ENCODE measurements around the gene CEP170B.
"Not testable (repeated sequence)": the region's sequence is repeated elsewhere in the genome, so short reads cannot be mapped to it uniquely, and the experiment has no call there.

The CEP170B gene

DNA sequence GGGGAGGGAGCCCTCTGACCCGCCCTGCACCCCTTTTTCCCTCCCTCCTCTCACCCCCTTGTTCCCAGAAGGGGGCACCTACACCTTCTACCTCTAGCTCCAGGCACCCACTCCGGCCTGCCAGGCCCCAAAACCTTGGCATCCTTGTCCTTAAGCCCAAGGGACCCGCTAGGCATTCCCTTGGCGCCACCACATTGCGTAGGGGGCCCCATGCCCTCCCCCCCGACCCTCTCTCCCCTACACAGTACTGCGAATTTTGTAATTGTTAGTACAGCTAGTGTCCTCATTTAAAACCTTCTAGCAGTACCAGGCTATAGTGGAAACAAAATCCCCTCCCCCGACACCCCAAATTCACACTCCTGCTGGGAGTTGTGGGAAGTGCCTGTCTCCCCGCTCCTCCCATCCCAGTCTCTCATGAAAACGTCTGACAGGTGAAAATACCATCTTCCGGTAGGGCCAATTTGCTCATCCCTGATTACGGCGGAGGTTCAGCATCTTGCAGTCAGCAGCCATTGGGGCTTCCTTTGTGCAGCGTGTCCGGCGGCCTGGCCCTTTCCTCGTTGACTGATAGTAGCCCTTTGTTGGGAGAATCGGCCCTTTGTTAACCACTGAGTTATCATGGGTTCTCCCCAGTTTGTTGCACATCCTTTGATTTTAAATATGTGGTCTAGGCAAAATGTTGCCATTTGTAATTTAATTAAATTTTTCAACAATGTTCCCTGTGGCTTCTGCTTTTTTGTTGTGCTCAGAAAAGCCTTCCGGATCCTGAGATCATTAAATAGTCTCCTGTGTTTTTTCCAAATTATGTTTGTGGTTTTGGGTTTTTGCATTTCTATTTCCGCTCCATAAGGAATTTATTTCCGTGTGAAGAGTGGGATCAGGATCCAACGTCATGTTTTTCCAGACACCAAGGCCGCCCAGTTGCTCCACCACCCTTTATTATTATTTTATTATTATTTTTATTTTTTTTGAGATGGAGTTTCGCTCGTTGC, 7.9 kb upstream of the CEP170B start:
- DNase-seq, result no peak
- no peak overlapping the region for H2AK5ac ChIP-seq (ENCODE audit: low read length)
- no CpG with 5 or more reads among the region's 25 CpGs for WGBS (ENCODE audit: extremely low coverage, insufficient coverage, insufficient read length)
- no peak overlapping the region for H3K4ac ChIP-seq (ENCODE audit: low read depth, low read length)
- no peak overlapping the region for H4K8ac ChIP-seq (ENCODE audit: low read depth, low read length)
- H3K9me3 ChIP-seq (ENCODE audit: insufficient read depth, low read depth, low read length), result peaks cover 15% of the 10 kb centered on the region
- no peak overlapping the region for H2BK12ac ChIP-seq (ENCODE audit: low read length)
- H3K4me3 ChIP-seq (ENCODE audit: low read depth, low read length), result no peak overlapping the region
- no peak overlapping the region for H3K9ac ChIP-seq (ENCODE audit: low read length)
- H2BK5ac ChIP-seq (ENCODE audit: low read depth, low read length, poor library complexity), result no peak overlapping the region
- no peaks in the 10 kb centered on the region for H3K27me3 ChIP-seq (ENCODE audit: insufficient read depth, low read length)
- H3K4me2 ChIP-seq (ENCODE audit: low read length), result no peak overlapping the region
- H3K36me3 ChIP-seq (ENCODE audit: control insufficient read depth in 1 of 2, insufficient read depth in 2 of 2, low read length in 2 of 2), result peaks cover 0 to 2% of the 10 kb centered on the region in 2 experiments
- H4K91ac ChIP-seq (ENCODE audit: low read depth, low read length), result no peak overlapping the region
- no peak overlapping the region for H3K27ac ChIP-seq (ENCODE audit: low read depth, low read length)
- no peak overlapping the region for H3K14ac ChIP-seq (ENCODE audit: low read length)
- no peaks in the 10 kb centered on the region for H3K79me1 ChIP-seq (ENCODE audit: low read length)
- no peak overlapping the region for H3K23ac ChIP-seq (ENCODE audit: low read length)
- no peak overlapping the region for H3K18ac ChIP-seq (ENCODE audit: low read length)
- H4K12ac ChIP-seq (ENCODE audit: low read depth, low read length), result no peak overlapping the region
- H3K4me1 ChIP-seq (ENCODE audit: control insufficient read depth in 1 of 2, insufficient read depth in 2 of 2, low read length in 2 of 2), result no peaks in the 10 kb centered on the region
- H2AFZ ChIP-seq (ENCODE audit: insufficient read depth, low read length, poor library complexity), result no peak overlapping the region
- H2BK120ac ChIP-seq (ENCODE audit: insufficient read depth, low read length, poor library complexity), result no peak overlapping the region
- no peaks in the 10 kb centered on the region for H3K79me2 ChIP-seq (ENCODE audit: control insufficient read depth, insufficient read depth, low read length, poor library complexity)

DNA sequence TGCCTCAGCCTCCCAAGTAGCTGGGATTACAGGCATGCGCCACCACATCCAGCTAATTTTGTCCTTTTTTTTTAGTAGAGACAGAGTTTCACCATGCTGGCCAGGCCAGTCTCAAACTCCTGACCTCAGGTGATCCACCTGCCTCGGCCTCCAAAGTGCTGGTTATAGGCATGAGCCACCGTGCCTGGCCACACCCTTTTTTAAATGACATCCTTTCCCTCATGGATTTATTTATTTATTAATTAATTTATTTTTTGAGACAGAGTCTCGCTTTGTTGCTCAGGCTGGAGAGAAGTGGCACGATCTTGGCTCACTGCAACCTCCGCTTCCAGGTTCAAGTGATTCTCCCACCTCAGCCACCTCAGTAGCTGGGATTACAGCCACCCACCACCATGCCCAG, 7.1 kb upstream of the CEP170B start:
- not testable (repeated sequence) for H3K27me3 ChIP-seq (ENCODE audit: insufficient read depth, low read length); H3K4me3 ChIP-seq (ENCODE audit: low read depth, low read length); DNase-seq; H4K91ac ChIP-seq (ENCODE audit: low read depth, low read length); H3K18ac ChIP-seq (ENCODE audit: low read length); H4K8ac ChIP-seq (ENCODE audit: low read depth, low read length); H2BK5ac ChIP-seq (ENCODE audit: low read depth, low read length, poor library complexity); H3K23ac ChIP-seq (ENCODE audit: low read length); H4K12ac ChIP-seq (ENCODE audit: low read depth, low read length); H3K14ac ChIP-seq (ENCODE audit: low read length); H3K4me1 ChIP-seq (ENCODE audit: control insufficient read depth in 1 of 2, insufficient read depth in 2 of 2, low read length in 2 of 2); H3K9ac ChIP-seq (ENCODE audit: low read length); H3K79me1 ChIP-seq (ENCODE audit: low read length); H2AFZ ChIP-seq (ENCODE audit: insufficient read depth, low read length, poor library complexity); H3K27ac ChIP-seq (ENCODE audit: low read depth, low read length); H3K4me2 ChIP-seq (ENCODE audit: low read length); H3K79me2 ChIP-seq (ENCODE audit: control insufficient read depth, insufficient read depth, low read length, poor library complexity); H2AK5ac ChIP-seq (ENCODE audit: low read length); H3K36me3 ChIP-seq (ENCODE audit: control insufficient read depth in 1 of 2, insufficient read depth in 2 of 2, low read length in 2 of 2); H2BK120ac ChIP-seq (ENCODE audit: insufficient read depth, low read length, poor library complexity); H2BK12ac ChIP-seq (ENCODE audit: low read length); H3K4ac ChIP-seq (ENCODE audit: low read depth, low read length)
- H3K9me3 ChIP-seq (ENCODE audit: insufficient read depth, low read depth, low read length), result peaks cover 15% of the 10 kb centered on the region
- WGBS (ENCODE audit: extremely low coverage, insufficient coverage, insufficient read length), result no CpG with 5 or more reads among the region's 6 CpGs

- Histone ChIP-seq H3K36me3 (ENCODE audit: control insufficient read depth in 1 of 2, insufficient read depth in 2 of 2, low read length in 2 of 2) (peaks cover 0 to 2% of the 10 kb centered on the region in 2 experiments), H2AFZ (ENCODE audit: insufficient read depth, low read length, poor library complexity) (no peak overlapping the region), H2BK12ac (ENCODE audit: low read length) (no peak overlapping the region), H2BK120ac (ENCODE audit: insufficient read depth, low read length, poor library complexity) (no peak overlapping the region), H3K4ac (ENCODE audit: low read depth, low read length) (no peak overlapping the region), H3K27me3 (ENCODE audit: insufficient read depth, low read length) (no peaks in the 10 kb centered on the region), H3K18ac (ENCODE audit: low read length) (no peak overlapping the region), H3K9ac (ENCODE audit: low read length) (no peak overlapping the region), H3K14ac (ENCODE audit: low read length) (no peak overlapping the region), H4K12ac (ENCODE audit: low read depth, low read length) (no peak overlapping the region), H2AK5ac (ENCODE audit: low read length) (no peak overlapping the region), H3K23ac (ENCODE audit: low read length) (no peak overlapping the region), H4K8ac (ENCODE audit: low read depth, low read length) (no peak overlapping the region), H3K79me2 (ENCODE audit: control insufficient read depth, insufficient read depth, low read length, poor library complexity) (no peaks in the 10 kb centered on the region), H3K4me3 (ENCODE audit: low read depth, low read length) (peak overlapping the region; percentile 32), H3K79me1 (ENCODE audit: low read length) (no peaks in the 10 kb centered on the region), H4K91ac (ENCODE audit: low read depth, low read length) (no peak overlapping the region), H3K27ac (ENCODE audit: low read depth, low read length) (no peak overlapping the region), H3K4me2 (ENCODE audit: low read length) (no peak overlapping the region), H3K9me3 (ENCODE audit: insufficient read depth, low read depth, low read length) (peaks cover 15% of the 10 kb centered on the region), H2BK5ac (ENCODE audit: low read depth, low read length, poor library complexity) (no peak overlapping the region), H3K4me1 (ENCODE audit: control insufficient read depth in 1 of 2, insufficient read depth in 2 of 2, low read length in 2 of 2) (peaks cover 3 to 4% of the 10 kb centered on the region in 2 experiments)
- 100% methylated on average over 8 of the region's 8 CpGs for WGBS (ENCODE audit: extremely low coverage, insufficient coverage, insufficient read length)
- no peak for DNase-seq
Measured at GRCh38 chr14:104858811-104859426, 6.1 kb upstream of the CEP170B start.

- Histone ChIP-seq H3K4ac (ENCODE audit: low read depth, low read length) (no peak overlapping the region), H3K9ac (ENCODE audit: low read length) (no peak overlapping the region), H2BK5ac (ENCODE audit: low read depth, low read length, poor library complexity) (no peak overlapping the region), H2BK12ac (ENCODE audit: low read length) (no peak overlapping the region), H3K18ac (ENCODE audit: low read length) (no peak overlapping the region), H3K79me1 (ENCODE audit: low read length) (peaks cover 9% of the 10 kb centered on the region), H3K27me3 (ENCODE audit: insufficient read depth, low read length) (no peaks in the 10 kb centered on the region), H3K9me3 (ENCODE audit: insufficient read depth, low read depth, low read length) (peaks cover 15% of the 10 kb centered on the region), H2AFZ (ENCODE audit: insufficient read depth, low read length, poor library complexity) (no peak overlapping the region), H3K4me1 (ENCODE audit: control insufficient read depth in 1 of 2, insufficient read depth in 2 of 2, low read length in 2 of 2) (peaks cover 5 to 6% of the 10 kb centered on the region in 2 experiments), H4K91ac (ENCODE audit: low read depth, low read length) (no peak overlapping the region), H3K14ac (ENCODE audit: low read length) (no peak overlapping the region), H3K36me3 (ENCODE audit: control insufficient read depth in 1 of 2, insufficient read depth in 2 of 2, low read length in 2 of 2) (peaks cover 0 to 2% of the 10 kb centered on the region in 2 experiments), H4K12ac (ENCODE audit: low read depth, low read length) (no peak overlapping the region), H3K23ac (ENCODE audit: low read length) (no peak overlapping the region), H3K27ac (ENCODE audit: low read depth, low read length) (no peak overlapping the region), H2AK5ac (ENCODE audit: low read length) (no peak overlapping the region), H3K4me3 (ENCODE audit: low read depth, low read length) (peak overlapping the region; percentile 33), H2BK120ac (ENCODE audit: insufficient read depth, low read length, poor library complexity) (no peak overlapping the region), H4K8ac (ENCODE audit: low read depth, low read length) (no peak overlapping the region), H3K4me2 (ENCODE audit: low read length) (no peak overlapping the region), H3K79me2 (ENCODE audit: control insufficient read depth, insufficient read depth, low read length, poor library complexity) (peaks cover 4% of the 10 kb centered on the region)
- WGBS (ENCODE audit: extremely low coverage, insufficient coverage, insufficient read length), result 100% methylated on average over 3 of the region's 4 CpGs
- no peak for DNase-seq
Measured at GRCh38 chr14:104859900-104860299, 5.2 kb upstream of the CEP170B start.

Data from trophoblast cell (in vitro differentiated cells and primary cell).